Hematopoietic multipotent progenitor cell treated with erythropoietin and hydrocortisone succinate and interleukin-3 and kit ligand, for 6 days (in vitro differentiated cells): ENCODE measurements around the gene KLRC3.
"Not testable (repeated sequence)": the region's sequence is repeated elsewhere in the genome, so short reads cannot be mapped to it uniquely, and the experiment has no call there.

Experiments used
- DNase-seq: peaks from one replicate; pipeline ENCODE4 v3.0.0-alpha.2; 2015

KLRC3 gene

DNA sequence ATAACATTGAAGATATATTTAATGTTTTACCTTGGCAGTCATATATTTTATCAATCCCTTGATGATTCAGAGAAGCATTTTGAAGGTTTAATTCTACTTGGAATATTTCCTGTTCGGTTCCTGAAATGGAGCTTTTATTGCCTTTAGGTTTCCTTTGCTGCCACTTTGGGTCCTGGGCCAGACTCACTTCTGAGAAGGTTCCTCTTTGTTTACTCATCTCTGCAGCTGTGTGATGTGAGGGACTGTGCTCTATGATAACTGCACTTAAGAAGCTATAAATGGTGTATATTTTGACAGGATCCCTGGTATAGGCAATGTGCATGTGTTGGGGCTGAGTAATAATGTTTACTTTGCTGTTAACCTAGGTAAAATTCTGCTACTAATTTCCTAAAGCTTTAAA lies at the start of gene KLRC3:
Gene KLRC3, minus strand, starts transcription at position 262 of the 400 bp plus-strand sequence. Its CDS starts 45 bp downstream, at position 217.
- not testable (repeated sequence) for DNase-seq

DNA sequence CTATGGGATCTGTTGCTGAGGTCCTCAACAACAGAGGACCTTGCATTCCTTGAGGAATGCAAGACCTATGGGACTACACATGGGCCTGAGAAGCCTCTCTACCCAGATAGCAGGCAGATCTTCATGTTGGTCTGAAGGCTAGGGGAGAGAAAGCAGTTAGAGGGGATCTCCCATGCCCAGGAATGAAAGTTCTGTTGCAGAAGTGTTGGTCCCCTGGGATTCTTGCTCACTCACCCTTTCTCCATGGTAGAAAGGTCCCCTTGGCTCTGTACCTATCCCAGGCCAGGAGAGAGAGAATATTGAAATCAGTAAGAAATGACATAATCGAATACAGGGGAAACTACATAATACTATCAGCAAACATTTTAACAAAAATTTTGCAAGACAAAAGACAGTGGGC lies 49.3 kb upstream of the KLRC3 start:
- DNase-seq, result no peak

DNA sequence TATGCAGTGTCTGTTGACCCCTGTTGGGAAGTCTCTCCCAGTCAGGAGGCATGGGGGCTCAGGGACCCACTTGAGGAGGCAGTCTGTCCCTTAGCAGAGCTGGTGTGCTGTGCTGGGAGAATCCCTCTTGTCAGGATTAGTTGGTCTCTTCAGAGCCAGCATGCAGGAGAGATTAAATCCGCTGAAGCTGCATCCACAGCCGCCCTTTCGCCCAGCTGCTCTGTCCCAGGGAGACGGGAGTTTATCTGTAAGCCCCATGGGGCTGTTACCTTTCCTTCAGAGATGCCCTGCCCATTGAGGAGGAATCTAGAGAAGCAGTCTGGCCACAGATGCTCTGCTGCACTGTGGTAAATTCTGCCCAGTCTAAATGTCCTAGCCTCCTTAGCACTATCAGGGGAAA lies 45.9 kb upstream of the KLRC3 start:
- no peak for DNase-seq

- DNase-seq, result no peak
Observed at GRCh38 chr12:10457760-10458159, 37.4 kb upstream of the KLRC3 start.

- DNase-seq, result no peak
Observed at GRCh38 chr12:10456856-10457255, 36.5 kb upstream of the KLRC3 start.

DNA sequence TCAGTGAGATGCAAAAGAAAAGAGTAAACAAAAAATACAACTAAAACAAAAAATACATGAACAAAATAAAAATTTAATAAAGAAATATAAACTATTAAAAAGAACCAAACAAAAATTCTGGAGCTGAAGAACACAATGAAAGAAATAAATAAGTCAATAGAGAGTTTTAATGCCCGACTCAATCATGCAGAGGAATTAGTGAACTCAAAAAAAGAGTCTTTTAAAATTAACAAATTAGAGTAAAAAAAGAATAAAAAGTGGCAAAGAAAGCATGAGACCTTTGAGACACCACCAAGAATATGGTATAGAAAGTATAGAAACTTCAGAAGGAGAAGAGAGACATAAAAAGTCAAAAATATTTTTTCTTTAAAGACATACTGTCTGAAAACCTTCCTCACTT lies 35.4 kb upstream of the KLRC3 start:
- DNase-seq, result no peak

GRCh38 chr12:10454531-10454930 lies 34.1 kb upstream of the KLRC3 start:
- no peak for DNase-seq

GRCh38 chr12:10453156-10453555 lies 32.8 kb upstream of the KLRC3 start, which contains the start of gene KLRC1:
Gene KLRC1 (minus strand): TSS chr12:10453377. CDS start chr12:10451156, 2,221 bp downstream.
- no peak for DNase-seq

DNA sequence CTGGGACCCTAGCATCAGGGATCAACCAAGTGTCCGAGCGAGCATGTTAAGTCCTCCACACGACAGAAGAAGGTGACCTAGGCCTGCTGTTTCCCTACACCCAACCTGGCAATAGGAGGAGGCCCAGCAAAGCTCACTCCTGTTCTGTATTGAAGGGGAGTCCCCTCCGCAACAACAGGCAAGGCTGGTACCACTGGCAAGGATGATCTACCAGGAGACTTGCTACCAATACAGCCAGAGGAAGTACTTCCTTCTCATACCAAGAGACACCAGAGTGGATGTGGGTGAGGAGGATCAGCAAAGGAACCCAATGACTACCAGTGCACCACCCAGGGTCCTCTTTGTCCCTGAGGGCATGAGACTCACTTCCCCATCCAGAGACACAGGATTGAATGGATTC lies 27.8 kb upstream of the KLRC3 start:
- no peak for DNase-seq

- not testable (repeated sequence) for DNase-seq
Observed at GRCh38 chr12:10446052-10446451, 25.7 kb upstream of the KLRC3 start.

DNA sequence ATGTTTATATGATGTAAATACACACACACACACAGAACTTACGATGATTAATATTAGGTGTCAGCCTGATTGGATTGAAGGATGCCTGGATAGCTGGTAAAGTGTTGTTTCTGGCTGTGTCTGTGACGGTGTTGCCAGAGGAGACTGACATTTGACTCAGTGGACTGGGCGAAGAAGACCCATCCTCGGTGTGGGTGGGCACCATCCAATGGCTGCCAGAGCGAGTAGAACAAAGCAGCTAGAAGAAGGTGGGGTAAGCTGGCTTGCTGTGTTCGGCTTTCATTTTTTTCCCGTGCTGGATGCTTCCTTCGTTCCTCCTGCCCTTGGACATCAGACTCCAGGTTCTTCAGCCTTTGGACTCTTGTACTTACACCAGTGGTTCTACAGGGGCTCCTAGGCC lies 20.7 kb upstream of the KLRC3 start:
- not testable (repeated sequence) for DNase-seq

DNA sequence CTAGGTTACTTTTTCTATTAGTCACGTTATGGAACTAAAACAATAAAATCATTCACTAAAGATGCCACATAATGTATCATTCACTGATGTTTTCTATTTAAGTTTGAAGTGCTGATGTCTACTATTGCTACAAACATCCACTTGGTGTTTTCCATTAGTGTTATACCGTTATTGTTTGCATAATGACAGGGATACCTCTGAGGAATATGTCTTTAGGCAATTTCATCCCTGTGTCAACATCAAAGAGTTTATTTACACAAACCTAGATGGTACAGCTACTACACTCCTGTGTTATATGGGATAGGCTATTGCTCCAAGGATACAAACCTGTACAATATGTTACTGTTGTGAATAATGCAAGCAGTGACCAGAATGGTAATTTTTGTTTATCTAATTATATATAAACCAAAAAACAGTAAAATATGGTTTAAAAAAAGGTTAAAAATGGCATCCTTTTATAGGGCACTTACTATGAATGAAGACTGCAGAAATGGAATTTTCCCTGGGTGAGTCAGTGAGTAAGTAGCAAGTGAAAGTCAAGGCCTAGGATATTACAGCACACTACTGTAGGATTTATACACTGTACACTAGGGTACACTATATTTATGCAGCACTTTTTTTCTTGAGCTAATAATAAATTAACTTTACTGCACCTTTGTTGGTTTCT lies 19.3 kb upstream of the KLRC3 start:
- not testable (repeated sequence) for DNase-seq

DNA sequence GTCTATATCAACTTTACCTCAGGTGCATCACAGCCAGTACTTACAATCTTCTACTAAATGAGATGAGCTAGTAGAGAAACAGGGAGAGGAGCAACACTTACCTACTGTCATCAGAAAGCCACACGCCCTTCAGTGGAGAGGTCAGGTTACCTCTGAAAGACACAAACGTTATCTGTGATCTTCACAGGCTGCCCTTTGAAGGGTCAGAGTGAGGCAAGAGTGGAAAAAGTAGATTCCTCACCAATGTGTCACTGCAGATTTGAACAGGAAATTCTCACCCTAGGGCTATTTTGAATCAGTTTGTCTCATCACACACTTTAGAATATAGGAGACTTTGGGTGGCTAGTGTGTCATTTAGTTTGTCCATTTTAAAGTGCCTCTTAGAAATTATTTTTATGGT lies 17.2 kb upstream of the KLRC3 start:
- DNase-seq, result not testable (repeated sequence)

- peak; percentile 9 for DNase-seq
Observed at GRCh38 chr12:10435816-10436215, 15.4 kb upstream of the KLRC3 start, which contains the start of gene KLRC2. Gene KLRC2 (minus strand): TSS chr12:10436010. CDS start chr12:10435986, 24 bp downstream.

DNA sequence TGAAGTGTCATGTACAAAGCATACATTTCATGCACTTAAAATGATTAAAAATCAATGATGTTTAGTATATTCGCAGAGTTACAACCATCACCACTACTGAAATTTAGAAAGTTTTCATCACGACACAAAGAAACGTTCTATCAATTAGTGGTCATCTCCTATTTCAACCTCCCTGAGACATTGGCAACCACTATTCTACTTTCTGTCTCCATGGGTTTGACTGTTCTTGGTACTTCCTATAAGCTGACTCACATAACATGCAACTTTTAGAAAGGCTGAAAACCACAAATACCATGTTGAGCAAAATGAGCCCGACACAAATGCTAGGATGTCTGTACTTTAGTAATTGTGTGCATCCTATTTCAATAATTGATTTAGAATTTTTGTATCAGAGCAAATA lies 10.2 kb upstream of the KLRC3 start:
- DNase-seq, result not testable (repeated sequence)

DNA sequence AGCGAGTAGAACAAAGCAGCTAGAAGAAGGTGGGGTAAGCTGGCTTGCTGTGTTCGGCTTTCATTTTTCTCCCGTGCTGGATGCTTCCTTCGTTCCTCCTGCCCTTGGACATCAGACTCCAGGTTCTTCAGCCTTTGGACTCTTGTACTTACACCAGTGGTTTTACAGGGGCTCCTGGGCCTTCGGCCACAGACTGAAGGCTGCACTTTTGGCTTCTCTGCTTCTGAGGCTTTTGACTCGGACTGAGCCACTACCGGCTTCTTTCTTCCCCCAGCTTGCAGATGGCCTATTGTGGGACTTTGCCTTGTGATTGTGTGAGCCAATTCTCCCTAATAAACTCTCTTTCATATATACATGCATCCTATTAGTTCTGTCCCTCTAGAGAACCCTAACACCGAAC lies 5.5 kb upstream of the KLRC3 start:
- DNase-seq, result not testable (repeated sequence)

- DNase-seq, result not testable (repeated sequence)
Observed at GRCh38 chr12:10424260-10424899, 4.0 kb upstream of the KLRC3 start.

DNA sequence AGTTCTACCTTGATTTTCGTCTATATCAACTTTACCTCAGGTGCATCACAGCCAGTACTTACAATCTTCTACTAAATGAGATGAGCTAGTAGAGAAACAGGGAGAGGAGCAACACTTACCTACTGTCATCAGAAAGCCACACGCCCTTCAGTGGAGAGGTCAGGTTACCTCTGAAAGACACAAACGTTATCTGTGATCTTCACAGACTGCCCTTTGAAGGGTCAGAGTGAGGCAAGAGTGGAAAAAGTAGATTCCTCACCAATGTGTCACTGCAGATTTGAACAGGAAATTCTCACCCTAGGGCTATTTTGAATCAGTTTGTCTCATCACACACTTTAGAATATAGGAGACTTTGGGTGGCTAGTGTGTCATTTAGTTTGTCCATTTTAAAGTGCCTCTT lies 1.8 kb upstream of the KLRC3 start:
- not testable (repeated sequence) for DNase-seq

DNA sequence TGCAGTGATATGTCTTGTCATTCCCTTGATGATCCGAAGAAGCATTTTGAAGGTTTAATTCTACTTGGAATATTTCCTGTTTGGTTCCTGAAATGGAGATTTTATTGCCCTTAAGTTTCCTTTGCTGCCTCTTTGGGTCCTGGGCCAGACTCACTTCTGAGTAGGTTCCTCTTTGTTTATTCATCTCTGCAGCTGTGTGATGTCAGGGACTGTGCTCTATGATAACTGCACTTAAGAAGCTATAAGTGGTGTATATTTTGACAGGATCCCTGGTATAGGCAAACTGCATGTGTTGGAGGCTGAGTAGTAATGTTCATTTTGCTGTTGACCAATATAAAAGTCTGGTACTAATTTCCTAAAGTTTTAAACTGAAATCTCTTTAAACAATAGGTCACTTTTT lies 11.0 kb downstream of the KLRC3 start, which contains the start of gene KLRC4:
Gene KLRC4, minus strand, starts transcription at position 366 of the 400 bp plus-strand sequence. Its CDS starts 182 bp downstream, at position 184.
- peak; percentile 34 for DNase-seq

DNA sequence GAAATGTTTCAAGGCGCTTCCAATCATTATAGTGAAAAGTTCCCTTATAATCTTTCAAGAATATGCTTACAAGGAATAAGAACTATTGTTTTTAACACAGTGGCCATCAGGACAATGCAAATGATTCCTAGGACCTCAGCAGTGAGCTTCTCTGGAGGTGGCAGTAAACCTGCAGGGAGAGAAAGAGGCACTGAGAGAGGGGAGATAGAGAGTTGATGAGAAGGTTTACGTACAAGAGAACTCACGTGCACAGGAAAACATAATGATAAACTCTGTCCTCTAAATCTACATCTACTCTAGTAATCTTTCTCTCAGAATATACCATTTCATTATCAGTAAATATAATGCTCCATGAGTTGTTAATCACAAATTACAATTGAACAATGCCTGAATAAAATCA lies 11.6 kb downstream of the KLRC3 start:
- DNase-seq, result no peak

GRCh38 chr12:10406725-10407124 lies 13.7 kb downstream of the KLRC3 start:
- peak; percentile 30 for DNase-seq

DNA sequence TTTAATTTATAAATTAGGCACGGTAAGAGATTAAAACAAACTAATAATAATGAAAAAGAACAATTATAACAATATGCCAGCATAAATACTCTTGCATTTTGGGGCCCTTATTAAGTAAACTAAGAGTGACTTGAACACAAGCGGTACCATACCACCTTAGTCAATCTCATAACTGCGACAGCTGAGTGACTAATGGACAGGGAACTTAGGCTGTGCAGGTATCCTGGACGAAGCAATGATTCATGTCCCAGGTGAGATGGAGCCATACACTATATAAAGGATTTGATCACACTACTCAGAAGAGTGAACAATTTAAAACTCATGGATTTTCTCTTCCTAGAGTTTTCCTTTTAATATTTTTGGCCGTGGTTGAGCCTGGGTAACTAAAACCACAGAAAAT lies 15.1 kb downstream of the KLRC3 start:
- no peak for DNase-seq

- DNase-seq, result no peak
Observed at GRCh38 chr12:10404798-10405197, 15.6 kb downstream of the KLRC3 start.

- DNase-seq, result no peak
Observed at GRCh38 chr12:10400829-10401228, 19.6 kb downstream of the KLRC3 start.
